GM20431 (cell line): ENCODE data around the gene INIP.

ENCODE experiments used
- in situ Hi-C: fragments of 300-500 bp; cut with MseI, MboI; formaldehyde crosslinking; loops from one replicate; pipeline ENCODE4 v1.15.0; 2020; ENCODE audit warnings: low sequenced_read_pairs; ENCODE audit not compliant: unreplicated experiment

INIP gene, protein sequence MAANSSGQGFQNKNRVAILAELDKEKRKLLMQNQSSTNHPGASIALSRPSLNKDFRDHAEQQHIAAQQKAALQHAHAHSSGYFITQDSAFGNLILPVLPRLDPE

DNA sequence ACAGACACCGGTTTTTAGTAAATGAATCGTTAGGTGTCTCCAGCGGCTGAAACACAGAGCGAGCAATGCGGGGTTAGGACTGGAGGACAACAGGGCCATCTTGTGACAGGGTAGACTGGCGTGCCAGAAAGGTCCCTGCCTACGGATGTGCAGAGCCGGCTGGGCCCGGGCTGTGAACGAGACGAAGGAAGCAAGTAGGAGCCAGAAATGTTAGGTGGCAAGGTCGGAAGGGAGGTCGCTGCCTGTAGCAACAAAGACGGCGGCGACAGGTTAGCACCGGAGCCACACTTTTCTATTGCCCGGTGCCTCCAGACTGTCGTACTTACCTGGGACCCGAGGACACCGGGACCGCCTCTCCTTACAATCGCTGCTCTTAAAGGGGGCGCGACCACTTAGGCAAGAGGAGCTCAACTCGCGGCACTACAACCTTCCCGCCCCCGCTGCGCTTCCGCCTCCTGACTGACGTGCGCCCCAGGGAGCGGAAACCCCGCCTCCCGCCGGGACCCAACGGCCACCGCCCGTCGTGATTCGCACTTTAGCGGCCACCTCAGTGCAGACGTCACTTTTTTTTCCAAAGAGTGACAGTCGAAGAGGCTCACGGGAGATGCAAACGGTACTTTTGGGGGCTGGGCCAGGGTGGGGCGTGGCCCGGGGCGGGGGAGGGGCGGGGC, at the start of gene INIP:
TSS of gene INIP (minus strand) at position 457 of the 671 bp plus-strand sequence. CDS start 1,632 bp downstream, outside the sequence.
- in situ Hi-C loops: no loop called here

GRCh38 chr9:112765281-112765680, 47.4 kb upstream of the INIP start:
- in situ Hi-C loops: no loop called here

DNA sequence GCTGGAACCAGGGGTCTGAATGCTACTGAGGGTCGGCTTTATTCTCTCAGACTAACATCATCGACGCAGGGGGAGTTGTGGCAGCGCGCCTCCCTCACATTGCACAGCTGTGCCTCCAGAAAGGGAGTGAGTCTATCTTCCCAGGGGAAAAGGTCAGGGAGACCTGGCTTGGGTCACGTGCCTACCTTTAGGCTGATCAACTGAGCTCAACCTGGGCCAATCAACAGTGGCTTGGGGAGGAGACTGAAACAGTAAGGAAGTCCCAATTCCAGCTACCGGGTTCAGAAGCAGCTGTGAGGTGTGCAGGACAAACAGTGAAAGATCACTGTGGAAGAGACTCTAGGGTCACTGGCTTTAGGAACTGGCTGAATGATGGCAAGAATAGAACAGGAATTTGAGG, 46.9 kb upstream of the INIP start:
- in situ Hi-C loops: no loop called here

DNA sequence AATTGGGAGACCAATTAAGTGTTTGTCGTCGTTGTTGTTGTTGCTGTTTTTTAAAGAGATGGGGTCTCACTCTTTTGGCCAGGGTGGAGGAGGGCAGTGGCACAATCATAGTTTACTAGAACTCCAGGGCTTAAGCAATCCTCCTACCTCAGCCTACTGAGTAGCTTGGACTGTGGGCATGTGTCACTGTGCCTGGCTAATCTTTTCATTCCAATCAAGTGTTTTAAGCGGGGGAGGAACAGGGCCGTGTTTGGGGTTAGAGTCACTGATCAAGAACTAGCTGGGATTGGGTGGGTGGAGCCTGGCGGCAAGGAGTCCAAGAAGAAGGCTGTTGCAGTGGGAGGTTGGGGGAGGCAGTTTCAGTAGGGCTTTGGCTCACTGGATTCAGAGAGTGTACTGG, 46.4 kb upstream of the INIP start:
- in situ Hi-C loops: no loop called here

- in situ Hi-C loops: no loop called here
Measured at GRCh38 chr9:112762726-112763518, 45.0 kb upstream of the INIP start.

DNA sequence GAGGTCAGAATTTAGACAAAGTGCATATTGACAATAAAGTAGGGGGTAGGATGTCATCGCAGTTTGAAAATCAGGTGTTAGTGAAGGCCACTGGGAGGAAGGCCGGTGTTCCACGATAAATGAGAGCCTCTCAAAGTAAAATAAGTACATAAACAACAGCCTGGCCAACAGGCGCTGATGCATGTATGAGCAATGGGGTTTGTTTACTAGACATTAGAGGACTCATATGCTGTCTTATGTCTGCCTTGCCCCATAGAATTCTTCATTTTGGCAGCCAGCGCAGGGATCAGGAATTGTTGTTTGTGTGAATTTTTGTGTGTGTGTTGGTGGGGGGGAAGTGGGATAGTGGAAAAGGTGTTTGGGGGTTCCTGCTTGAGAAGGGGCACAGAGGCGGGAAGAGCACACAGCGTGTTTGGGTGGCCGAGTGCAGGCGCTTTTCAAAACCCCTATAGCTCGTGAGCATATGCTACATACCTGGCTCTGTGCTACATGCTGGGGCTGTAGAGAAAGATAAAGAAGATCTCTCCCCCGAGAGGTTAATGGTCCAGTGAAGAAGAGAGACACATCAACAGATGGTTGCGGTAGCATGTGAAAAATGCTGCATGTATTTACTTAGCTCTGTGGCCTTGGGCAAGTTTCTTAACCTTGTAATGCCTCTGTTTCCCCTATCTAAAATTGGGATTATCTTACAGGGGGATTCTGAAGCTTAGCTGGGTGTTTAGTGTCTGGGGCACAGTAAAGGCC, 44.2 kb upstream of the INIP start:
- in situ Hi-C loops: no loop called here

- in situ Hi-C loops: no loop called here
Measured at GRCh38 chr9:112760821-112761220, 42.9 kb upstream of the INIP start.

DNA sequence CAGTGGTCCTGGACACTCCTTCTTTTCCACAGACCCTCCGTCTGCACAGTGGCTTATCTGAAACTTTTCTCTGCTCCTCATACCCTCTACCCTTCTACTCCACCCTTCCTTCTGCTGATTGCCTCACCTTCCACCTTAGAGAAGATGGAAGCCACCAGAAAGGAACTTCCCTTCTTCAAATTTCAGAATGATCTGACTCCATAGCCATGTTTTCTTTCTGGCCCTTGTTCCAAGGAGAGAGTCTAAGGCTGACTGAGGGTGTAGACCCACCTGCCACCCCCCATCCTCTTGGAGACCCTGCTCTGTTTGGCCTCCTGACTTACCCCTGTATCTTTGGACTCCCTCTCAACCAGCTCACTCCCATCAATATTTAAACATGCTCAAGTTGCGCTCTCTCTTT, 40.0 kb upstream of the INIP start:
- in situ Hi-C loops: no loop called here

GRCh38 chr9:112757282-112757883, 39.5 kb upstream of the INIP start:
- in situ Hi-C loops: no loop called here

DNA sequence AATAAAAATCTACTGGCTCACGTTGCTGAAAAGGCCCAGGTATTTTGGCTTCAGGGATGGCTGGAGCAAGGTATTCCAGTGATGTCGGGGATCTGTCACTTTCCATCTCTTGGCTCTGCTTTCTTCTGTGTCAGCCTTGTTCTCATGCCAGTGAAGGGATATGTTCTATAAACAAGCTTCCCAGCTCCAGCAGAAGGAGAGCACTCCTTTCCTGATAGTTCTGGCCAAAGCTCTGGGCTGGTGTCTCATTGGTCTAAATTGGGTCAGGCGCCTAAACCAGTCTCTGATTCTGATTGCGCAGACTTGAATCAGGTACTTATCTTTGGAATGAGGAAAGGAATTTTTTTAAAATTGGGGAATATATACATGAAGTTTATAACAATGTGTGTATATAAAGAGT, 37.8 kb upstream of the INIP start:
- in situ Hi-C loops: no loop called here

- in situ Hi-C loops: no loop called here
Measured at GRCh38 chr9:112755016-112755427, 37.1 kb upstream of the INIP start.

GRCh38 chr9:112754578-112754977, 36.7 kb upstream of the INIP start:
- in situ Hi-C loops: no loop called here

DNA sequence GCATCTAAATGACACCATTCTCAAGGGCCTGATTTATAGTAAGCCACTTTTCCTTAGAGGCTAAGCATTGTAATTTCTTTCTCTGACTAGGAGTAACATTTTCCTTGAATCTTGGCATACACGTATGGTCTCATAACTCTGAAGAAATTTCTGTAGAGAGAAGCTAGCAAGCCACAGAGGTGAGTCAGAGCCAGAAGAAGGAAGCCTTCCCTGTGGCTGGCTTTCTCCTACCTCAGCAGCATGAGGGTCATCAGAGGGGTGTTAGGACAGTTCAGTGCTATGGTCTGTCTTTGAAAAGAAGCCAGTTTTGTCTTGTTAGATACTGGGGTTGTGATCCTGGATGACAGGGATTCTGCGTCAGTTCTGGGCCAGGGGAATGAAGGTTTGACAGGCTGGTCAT, 35.8 kb upstream of the INIP start:
- in situ Hi-C loops: no loop called here

DNA sequence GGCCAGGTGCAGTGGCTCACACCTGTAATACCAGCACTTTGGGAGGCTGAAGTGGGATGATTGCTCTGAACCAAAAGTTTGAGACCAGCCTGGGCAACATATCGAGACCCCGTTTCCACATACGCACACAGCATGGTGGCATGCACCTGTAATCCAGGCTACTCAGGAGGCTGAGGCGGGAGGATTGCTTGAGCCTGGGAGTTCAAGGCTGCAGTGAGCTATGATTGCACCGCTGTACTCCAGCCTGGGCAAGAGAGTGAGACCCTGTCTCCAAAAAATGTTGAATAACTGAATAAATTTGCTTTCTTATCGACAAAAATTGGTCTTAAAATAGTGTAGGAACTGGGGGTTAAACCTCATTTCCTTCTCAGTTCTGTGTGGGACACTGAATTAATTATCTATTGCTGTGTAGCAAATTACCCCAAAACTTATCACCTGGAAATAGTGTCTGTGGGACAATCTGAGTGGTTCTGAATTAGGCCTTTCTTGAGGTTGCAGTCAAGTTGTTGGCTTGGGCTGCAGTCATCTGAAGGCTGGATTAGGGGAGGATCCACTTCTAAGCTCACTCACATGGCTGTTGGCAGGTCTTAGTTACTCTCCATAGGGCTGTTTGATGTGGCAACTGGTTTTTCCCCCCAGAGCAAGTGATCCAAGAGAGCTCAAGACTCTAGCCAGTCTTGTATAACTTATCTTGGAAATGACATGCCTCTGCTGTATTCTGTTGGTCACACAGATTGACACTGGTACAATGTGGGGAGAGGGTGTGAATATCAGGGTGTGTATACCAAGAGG, 34.6 kb upstream of the INIP start:
- in situ Hi-C loops: no loop called here

GRCh38 chr9:112751056-112751795, 33.3 kb upstream of the INIP start:
- in situ Hi-C loops: no loop called here

DNA sequence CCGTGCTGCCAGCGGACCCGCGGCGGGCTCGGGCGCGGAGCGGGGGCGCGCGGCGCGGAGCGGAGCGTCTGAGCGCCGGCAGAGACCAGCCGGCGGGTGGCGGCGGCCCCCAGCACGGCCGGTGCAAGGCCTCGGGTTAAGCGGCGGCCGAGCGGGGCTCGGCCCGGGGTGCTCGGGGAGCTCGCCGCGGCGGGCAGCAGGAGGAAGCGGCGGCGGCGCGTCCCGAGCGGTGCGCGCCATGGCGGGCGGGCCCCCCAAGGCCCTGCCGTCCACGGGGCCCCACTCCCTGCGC, 32.8 kb upstream of the INIP start:
- in situ Hi-C loops: no loop called here

- in situ Hi-C loops: no loop called here
Measured at GRCh38 chr9:112750016-112750763, 32.3 kb upstream of the INIP start, which contains the start of gene SNX30. TSS of gene SNX30 (plus strand) at chr9:112750760. CDS start at chr9:112751002, 242 bp downstream.

DNA sequence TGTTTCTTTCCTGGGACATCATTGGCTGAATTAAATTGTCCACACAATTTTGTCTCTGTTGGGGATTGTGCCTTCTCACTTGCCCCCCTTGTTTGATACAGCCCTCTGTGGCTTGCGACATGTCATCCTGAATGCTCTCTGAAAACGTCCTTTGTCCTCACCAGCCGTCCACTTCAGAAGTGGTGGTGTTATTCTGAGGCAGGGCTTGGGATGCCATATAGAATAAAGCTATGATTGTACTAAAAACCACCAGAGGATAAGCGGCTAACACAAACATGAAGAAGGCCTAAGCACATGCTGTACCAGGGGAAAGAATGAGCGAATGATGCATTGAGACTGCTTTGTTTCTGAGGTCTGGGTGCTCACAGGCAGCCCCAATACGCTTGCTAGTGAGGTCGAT, 29.2 kb upstream of the INIP start:
- in situ Hi-C loops: no loop called here
